C4-2B (cell line): ENCODE data around the gene AUTS2.

Experiments
- H3K27ac ChIP-seq: fragments of 450-650 bp; 2 replicates; pipeline ENCODE4 v1.5.1; 2017
- ZFX ChIP-seq: fragments of 450-650 bp; IDR thresholded peaks from 2 replicates; pipeline ENCODE4 v1.6.1; 2017
- TF ChIP-seq, protein P1 (sequence below): fragments of 450-650 bp; conservative IDR thresholded peaks from 2 replicates; pipeline ENCODE4 v1.5.1; 2017; ENCODE audit warnings: mild to moderate bottlenecking

Gene AUTS2

DNA sequence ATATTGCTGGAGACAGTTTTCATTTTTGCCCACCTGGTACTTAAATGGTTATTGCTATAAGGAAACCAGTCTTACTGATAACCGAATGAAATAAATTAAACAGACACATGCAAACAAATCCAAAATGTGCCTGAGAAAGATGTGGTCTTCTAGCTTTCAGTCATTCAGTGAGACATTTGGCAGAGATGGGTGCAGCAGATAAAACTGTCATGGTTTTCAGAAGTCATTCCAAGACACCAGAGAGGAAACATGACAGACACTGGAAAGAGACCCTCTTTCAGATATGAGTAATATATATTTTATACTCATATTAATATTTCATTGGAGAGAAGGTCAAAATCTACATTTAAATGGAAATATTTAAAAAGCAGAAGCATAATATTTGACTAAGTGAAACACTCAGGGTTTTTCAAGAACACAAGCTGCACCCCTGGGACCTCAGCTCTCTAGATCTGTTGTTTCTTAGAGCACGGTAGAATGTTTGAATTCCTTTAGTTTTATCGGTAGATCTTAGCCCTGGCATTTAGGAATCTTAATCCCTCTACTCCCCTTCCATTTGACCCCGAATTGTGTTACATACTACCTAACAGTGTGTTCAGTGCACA lies 246.1 kb downstream of the AUTS2 start:
- TF ChIP-seq, protein P1, sequence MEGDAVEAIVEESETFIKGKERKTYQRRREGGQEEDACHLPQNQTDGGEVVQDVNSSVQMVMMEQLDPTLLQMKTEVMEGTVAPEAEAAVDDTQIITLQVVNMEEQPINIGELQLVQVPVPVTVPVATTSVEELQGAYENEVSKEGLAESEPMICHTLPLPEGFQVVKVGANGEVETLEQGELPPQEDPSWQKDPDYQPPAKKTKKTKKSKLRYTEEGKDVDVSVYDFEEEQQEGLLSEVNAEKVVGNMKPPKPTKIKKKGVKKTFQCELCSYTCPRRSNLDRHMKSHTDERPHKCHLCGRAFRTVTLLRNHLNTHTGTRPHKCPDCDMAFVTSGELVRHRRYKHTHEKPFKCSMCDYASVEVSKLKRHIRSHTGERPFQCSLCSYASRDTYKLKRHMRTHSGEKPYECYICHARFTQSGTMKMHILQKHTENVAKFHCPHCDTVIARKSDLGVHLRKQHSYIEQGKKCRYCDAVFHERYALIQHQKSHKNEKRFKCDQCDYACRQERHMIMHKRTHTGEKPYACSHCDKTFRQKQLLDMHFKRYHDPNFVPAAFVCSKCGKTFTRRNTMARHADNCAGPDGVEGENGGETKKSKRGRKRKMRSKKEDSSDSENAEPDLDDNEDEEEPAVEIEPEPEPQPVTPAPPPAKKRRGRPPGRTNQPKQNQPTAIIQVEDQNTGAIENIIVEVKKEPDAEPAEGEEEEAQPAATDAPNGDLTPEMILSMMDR: no peak
- no peak for TF ChIP-seq ZFX

DNA sequence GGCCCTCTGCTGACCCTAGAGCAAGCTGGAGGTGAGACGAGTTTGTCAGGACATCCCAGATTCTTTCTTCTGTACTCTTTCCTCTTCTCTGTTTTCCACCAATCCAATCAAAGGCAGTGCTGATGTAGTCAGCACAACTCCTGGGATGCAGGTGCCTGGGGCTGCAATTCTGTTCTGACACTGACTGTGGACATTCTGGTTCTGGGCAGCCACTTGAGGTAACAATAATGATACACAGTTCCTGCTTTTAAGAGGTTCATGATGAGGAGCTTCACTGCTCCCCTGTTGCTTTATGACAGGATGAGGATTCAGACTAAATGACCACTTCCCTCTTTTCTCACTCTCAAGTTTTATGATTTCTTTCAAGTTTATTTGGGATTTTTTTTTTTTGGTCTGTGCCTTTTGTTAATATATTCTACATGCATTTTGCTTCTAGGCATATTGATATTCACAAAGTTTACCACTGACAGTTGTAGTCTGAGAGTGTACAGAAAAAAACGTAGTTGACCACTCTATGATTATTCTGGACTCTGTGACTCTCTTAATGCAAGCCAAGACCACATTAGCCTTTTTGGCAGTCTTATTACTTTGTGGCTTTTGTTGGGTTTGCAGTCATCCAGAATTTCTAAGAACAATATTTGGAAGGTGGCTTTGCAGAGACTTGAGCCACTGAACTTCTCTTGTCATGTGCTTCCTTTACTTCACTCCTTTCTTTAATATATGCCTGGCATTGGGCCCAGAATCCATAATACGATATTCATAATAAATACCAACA lies 247.6 kb downstream of the AUTS2 start:
- TF ChIP-seq ZFX: no peak
- TF ChIP-seq, protein P1: no peak
- H3K27ac ChIP-seq: no peak overlapping the region

More for the DNA sequence above, 246.1 kb downstream of the AUTS2 start:
- H3K27ac ChIP-seq: no peak overlapping the region

DNA sequence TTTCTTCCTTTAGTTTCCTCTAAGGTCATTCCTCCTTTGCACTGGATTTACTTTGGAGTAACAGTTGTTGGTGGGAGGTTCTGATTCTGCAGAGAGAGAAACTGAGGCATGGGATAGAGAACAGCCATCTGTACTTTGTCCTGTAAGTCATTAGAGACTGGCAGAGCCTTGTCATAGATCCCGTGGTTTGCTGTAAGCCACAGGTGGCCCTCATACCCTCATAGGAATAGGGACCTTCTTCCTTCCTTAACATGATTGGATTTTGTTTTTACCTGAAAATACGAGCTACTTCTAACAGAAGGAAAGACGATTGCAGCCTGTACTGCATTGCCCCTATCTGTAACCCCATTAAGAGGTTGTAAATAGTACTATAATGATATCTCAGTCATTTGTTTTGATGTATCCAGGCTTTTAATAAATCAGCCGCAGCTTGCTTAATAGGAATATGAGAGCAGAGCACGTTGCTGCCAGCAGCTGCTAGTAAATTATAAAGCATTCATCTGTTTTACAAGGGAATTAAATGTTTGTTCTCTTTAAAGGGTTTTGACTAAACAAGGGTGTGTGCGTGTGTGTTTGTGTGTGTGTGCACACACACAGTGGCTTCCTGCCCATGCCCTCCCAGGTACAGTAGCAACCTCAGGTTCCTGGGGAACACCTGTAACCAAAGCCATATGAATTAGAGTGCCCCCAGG lies 249.8 kb downstream of the AUTS2 start:
- TF ChIP-seq ZFX: no peak
- TF ChIP-seq, protein P1: no peak
- no peak overlapping the region for H3K27ac ChIP-seq

DNA sequence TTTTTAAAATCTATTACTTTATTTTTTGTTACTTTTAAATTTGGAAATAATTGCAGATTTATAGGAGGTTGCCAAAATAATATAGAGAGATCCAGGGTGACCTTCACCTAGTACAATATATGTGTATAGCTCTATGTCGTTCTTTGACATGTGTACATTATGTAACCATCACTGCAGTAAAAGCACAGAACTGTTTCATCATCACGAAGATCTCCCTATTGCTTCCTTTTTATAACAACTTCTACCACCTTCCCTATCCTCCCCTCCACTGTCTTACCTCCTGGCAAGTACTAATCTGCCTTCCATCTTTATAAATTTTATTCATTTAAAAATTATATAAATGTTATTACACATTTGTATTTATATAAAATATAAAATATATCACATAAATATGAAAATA lies 251.0 kb downstream of the AUTS2 start:
- no peak overlapping the region for H3K27ac ChIP-seq
- TF ChIP-seq ZFX: no peak
- TF ChIP-seq, protein P1: no peak

DNA sequence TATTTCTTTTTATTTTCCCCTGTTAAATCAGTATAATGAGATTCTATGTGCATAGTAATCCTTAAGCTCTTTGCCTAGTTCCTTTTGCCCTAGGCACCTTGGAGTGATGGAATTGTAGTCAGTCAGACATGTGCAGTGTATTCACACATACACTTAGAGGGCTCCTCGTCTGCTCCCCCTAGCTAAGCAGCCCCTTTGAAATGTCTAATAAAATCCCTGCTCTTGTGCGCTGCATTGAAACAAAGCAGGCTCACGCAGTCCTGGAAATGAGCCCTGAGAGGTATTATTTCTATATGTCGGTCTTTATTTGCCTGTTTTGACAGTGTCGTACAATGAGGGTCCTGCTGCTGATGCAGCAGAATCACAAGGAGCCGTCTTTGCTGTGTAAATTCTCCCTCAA lies 258.7 kb downstream of the AUTS2 start:
- H3K27ac ChIP-seq: no peak overlapping the region
- no peak for TF ChIP-seq ZFX
- TF ChIP-seq, protein P1: no peak

DNA sequence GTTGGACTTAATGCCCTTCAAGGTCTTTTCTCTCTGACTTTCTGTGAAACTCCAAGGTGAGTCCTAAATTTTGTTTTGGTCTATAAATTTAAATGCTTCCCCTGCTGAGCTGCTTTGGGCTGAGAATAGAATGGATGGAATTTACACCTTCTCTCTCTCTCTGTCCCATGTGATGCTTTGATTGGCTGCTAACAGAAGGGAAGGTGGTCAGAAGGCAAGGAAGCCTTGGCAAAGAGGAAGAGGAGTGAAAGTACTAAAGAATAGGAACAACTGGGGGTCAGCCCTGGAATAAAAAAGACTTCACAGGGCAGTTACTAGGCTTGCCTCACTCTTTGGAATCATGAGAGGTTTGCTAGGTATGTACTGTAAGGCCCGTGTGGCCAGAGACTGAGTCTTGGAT lies 260.2 kb downstream of the AUTS2 start:
- no peak overlapping the region for H3K27ac ChIP-seq
- TF ChIP-seq, protein P1: no peak
- TF ChIP-seq ZFX: no peak

DNA sequence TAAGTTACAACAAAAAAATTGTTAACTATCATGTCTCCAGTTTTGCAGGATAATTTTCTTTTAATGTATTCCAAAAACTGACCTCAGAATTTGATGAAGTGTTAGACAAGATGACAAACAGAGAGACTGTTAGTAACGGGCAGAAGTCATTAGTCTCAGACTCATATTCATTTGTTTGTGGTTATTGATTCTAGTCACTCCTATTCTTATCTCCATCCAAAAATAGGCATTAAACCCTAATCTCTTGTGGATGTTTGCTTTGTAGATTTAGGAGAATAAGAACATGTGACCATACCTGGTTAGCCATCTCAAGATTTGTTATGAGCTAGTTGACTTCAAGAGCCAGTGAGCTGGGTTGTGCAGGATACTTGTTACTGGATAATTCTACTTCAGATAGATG lies 261.1 kb downstream of the AUTS2 start:
- TF ChIP-seq ZFX: no peak
- H3K27ac ChIP-seq: no peak overlapping the region
